ENCODE measurements around the gene ALDH7A1.

DNA sequence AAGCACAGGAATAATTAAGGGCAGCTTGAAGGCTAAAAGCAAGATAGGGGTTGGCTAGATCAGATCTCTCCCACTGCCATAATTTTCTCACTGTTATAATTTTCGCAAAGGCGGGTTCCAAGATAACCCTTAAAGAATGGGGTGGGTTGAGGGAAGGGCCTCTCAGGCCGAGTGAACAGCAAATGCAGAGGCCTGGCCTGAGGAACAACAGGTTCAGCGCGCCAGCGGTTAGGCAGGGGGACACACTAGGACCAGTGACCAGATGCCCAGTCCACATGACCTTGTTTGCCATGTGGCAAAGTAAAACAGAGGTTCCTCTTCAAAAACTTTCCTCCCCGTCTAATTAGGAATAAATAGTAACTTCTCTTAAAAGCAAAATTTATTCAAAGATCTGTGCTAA, 4.5 kb upstream of the ALDH7A1 start:
- TF ChIP-seq, protein P1, sequence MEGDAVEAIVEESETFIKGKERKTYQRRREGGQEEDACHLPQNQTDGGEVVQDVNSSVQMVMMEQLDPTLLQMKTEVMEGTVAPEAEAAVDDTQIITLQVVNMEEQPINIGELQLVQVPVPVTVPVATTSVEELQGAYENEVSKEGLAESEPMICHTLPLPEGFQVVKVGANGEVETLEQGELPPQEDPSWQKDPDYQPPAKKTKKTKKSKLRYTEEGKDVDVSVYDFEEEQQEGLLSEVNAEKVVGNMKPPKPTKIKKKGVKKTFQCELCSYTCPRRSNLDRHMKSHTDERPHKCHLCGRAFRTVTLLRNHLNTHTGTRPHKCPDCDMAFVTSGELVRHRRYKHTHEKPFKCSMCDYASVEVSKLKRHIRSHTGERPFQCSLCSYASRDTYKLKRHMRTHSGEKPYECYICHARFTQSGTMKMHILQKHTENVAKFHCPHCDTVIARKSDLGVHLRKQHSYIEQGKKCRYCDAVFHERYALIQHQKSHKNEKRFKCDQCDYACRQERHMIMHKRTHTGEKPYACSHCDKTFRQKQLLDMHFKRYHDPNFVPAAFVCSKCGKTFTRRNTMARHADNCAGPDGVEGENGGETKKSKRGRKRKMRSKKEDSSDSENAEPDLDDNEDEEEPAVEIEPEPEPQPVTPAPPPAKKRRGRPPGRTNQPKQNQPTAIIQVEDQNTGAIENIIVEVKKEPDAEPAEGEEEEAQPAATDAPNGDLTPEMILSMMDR (IDR thresholded peaks at IDR 0.05), result no peak
- TF ChIP-seq POLR2AphosphoS5 (IDR thresholded peaks at IDR 0.05; ENCODE audit: insufficient read depth in 1 of 2, low read depth in 1 of 2), result no peak

All from vagina (tissue), 2 donors.